ENCODE data around the gene RAB3B. TPM values are rescaled to one million over a fixed set of nuclear protein-coding genes. Genes with fewer than 3 reads are reported as not detected.
"Not testable (repeated sequence)": the region's sequence is repeated elsewhere in the genome, so short reads cannot be mapped to it uniquely, and the experiment has no call there.

The RAB3B gene, protein sequence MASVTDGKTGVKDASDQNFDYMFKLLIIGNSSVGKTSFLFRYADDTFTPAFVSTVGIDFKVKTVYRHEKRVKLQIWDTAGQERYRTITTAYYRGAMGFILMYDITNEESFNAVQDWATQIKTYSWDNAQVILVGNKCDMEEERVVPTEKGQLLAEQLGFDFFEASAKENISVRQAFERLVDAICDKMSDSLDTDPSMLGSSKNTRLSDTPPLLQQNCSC
- total RNA-seq (under 1 TPM in 1 of 4 donors, not detected in 3; 0.06 TPM), polyA plus RNA-seq (0.02 TPM)
- long read RNA-seq, donor 1 = 0 reads
- long read RNA-seq, donor 2 = 0 reads
- long read RNA-seq, donor 3, full-length matches to known transcripts = 1 of 2 reads
- long read RNA-seq, donor 3, partial matches to known transcripts = 0 of 2 reads
- long read RNA-seq, donor 3, other reads (novel, unspliced or antisense) = 1 of 2 reads
- long read RNA-seq, donor 4 = 0 reads

- no peaks in the 10 kb centered on the region for H3K4me1 ChIP-seq (ENCODE audit: control insufficient read depth, insufficient read depth, low read length)
- H3K27me3 ChIP-seq (ENCODE audit: control insufficient read depth, insufficient read depth) = no peaks in the 10 kb centered on the region
- 1% methylated on average over 46 of the region's 46 CpGs for WGBS
- H3K27ac ChIP-seq (ENCODE audit: low read length) = no peak within 1 kb of the TSS
- H3K4me3 ChIP-seq (ENCODE audit: low read length) = peak within 1 kb of the TSS; percentile 79
- ATAC-seq = peak; percentile 86 to 89
- intact Hi-C loops (cut with DNase I) = no loop called here
- H3K9me3 ChIP-seq (ENCODE audit: control insufficient read depth, low read length) = no peaks in the 10 kb centered on the region
- peak; percentile 40 to 78 (median 77) for DNase-seq
Observed at GRCh38 chr1:51990478-51990965, at the start of gene RAB3B. Gene RAB3B, minus strand, starts transcription at chr1:51990700. Its CDS starts 13,583 bp downstream, at chr1:51977117.

- 98% methylated on average over 1 of the region's 1 CpG for WGBS
- H3K4me3 ChIP-seq (ENCODE audit: low read length) = no peak overlapping the region
- no peaks in the 10 kb centered on the region for H3K9me3 ChIP-seq (ENCODE audit: control insufficient read depth, low read length)
- DNase-seq (no peak), ATAC-seq (no peak)
- H3K27ac ChIP-seq (ENCODE audit: low read length) = no peak overlapping the region
- intact Hi-C loops (cut with DNase I) = no loop called here
- H3K4me1 ChIP-seq (ENCODE audit: control insufficient read depth, insufficient read depth, low read length) = no peaks in the 10 kb centered on the region
- H3K27me3 ChIP-seq (ENCODE audit: control insufficient read depth, insufficient read depth) = no peaks in the 10 kb centered on the region
Observed at GRCh38 chr1:52037909-52038308, 47.4 kb upstream of the RAB3B start.

DNA sequence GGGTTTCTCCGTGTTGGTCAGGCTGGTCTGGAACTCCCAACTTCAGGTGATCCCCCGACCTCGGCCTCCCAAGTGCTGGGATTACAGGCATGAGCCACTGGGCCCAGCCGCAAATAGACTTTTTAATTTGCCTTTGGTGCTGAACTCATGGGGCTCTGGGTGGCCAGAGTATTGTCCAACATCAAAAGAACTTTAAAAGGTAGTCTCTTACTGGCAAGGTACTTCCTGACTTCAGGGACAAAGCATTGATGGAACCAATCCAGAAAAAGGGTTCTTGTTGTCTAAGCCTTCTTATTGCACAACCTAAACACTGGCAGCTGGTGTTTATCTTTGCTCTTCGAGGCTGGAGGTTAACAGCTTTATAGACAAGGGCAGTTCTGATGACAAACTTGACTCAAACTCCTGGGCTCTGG is 46.9 kb upstream of the RAB3B start:
- ATAC-seq (no peak), DNase-seq (peak in 1 of 3 donors; percentile 12)
- no peak overlapping the region for H3K4me3 ChIP-seq (ENCODE audit: low read length)
- no peaks in the 10 kb centered on the region for H3K9me3 ChIP-seq (ENCODE audit: control insufficient read depth, low read length)
- H3K27me3 ChIP-seq (ENCODE audit: control insufficient read depth, insufficient read depth) = no peaks in the 10 kb centered on the region
- intact Hi-C loops (cut with DNase I) = no loop called here
- 83% methylated on average over 5 of the region's 5 CpGs for whole genome bisulfite sequencing
- H3K4me1 ChIP-seq (ENCODE audit: control insufficient read depth, insufficient read depth, low read length) = peaks cover 2% of the 10 kb centered on the region
- no peak overlapping the region for H3K27ac ChIP-seq (ENCODE audit: low read length)

- no peaks in the 10 kb centered on the region for H3K9me3 ChIP-seq (ENCODE audit: control insufficient read depth, low read length)
- H3K4me1 ChIP-seq (ENCODE audit: control insufficient read depth, insufficient read depth, low read length) = peaks cover 5% of the 10 kb centered on the region
- H3K27ac ChIP-seq (ENCODE audit: low read length) = no peak overlapping the region
- H3K27me3 ChIP-seq (ENCODE audit: control insufficient read depth, insufficient read depth) = no peaks in the 10 kb centered on the region
- no peak for ATAC-seq
- intact Hi-C loops (cut with DNase I) = no loop called here
- DNase-seq = no peak
- H3K4me3 ChIP-seq (ENCODE audit: low read length) = peak overlapping the region; percentile 55
- WGBS = 99% methylated on average over 2 of the region's 2 CpGs
Observed at GRCh38 chr1:52034050-52034384, 43.5 kb upstream of the RAB3B start.

- 2% methylated on average over 78 of the region's 78 CpGs for WGBS
- intact Hi-C loops (cut with DNase I) = no loop called here
- Histone ChIP-seq H3K9me3 (ENCODE audit: control insufficient read depth, low read length) (no peaks in the 10 kb centered on the region), H3K27me3 (ENCODE audit: control insufficient read depth, insufficient read depth) (no peaks in the 10 kb centered on the region), H3K27ac (ENCODE audit: low read length) (peak within 1 kb of the TSS; percentile 78), H3K4me3 (ENCODE audit: low read length) (peak within 1 kb of the TSS; percentile 55), H3K4me1 (ENCODE audit: control insufficient read depth, insufficient read depth, low read length) (peaks cover 5% of the 10 kb centered on the region)
- DNase-seq (peak; percentile 93 to 96 (median 95)), ATAC-seq (peak; percentile 95 to 97)
Observed at GRCh38 chr1:52033190-52034049, 42.9 kb upstream of the RAB3B start, which contains the start of gene KTI12. Gene KTI12, minus strand, starts transcription at chr1:52033810. Its CDS starts 49 bp downstream, at chr1:52033761.

GRCh38 chr1:52032785-52033131 is 42.3 kb upstream of the RAB3B start:
- Histone ChIP-seq H3K27me3 (ENCODE audit: control insufficient read depth, insufficient read depth) (no peaks in the 10 kb centered on the region), H3K4me1 (ENCODE audit: control insufficient read depth, insufficient read depth, low read length) (peaks cover 5% of the 10 kb centered on the region), H3K4me3 (ENCODE audit: low read length) (peak overlapping the region; percentile 55), H3K27ac (ENCODE audit: low read length) (no peak overlapping the region), H3K9me3 (ENCODE audit: control insufficient read depth, low read length) (no peaks in the 10 kb centered on the region)
- ATAC-seq = peak; percentile 64 to 68
- 5% methylated on average over 24 of the region's 24 CpGs for WGBS
- intact Hi-C loops (cut with DNase I) = no loop called here
- peak; percentile 50 to 74 (median 73) for DNase-seq

DNA sequence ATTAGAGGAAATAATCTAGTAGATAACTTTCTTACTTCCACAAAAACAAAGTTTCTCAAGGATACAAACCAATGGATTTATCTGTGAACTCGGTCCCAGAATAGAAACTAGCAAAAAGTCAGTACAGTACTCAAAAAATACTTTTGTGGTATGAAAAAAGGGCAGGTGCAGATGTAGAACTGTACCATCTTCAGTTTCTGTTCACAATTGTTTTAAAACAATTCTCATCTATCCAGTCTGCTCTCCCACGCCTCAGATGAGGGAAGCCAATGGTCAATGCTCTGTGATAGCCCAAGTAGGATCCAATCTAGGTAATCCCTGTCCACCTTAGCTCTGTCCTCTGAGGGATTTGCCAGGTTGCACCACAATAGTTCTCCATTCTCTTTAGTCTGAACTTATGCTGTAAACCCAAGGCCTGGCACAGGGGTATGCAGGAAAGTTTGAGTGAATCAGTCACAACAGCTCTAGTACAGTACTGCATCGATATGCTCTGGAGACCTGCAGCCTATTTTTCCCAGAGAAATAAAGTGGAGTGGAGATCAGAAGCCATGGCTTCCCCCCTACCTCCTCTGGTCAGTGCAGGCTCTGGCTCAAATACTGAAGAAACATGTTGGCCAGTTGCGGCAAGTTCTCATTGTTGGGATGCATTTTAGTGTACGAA is 41.8 kb upstream of the RAB3B start:
- WGBS = 63% methylated on average over 5 of the region's 5 CpGs
- Histone ChIP-seq H3K27ac (ENCODE audit: low read length) (no peak overlapping the region), H3K9me3 (ENCODE audit: control insufficient read depth, low read length) (no peaks in the 10 kb centered on the region), H3K27me3 (ENCODE audit: control insufficient read depth, insufficient read depth) (no peaks in the 10 kb centered on the region), H3K4me1 (ENCODE audit: control insufficient read depth, insufficient read depth, low read length) (peaks cover 5% of the 10 kb centered on the region), H3K4me3 (ENCODE audit: low read length) (peak overlapping the region; percentile 55)
- no peak for ATAC-seq
- intact Hi-C loops (cut with DNase I) = no loop called here
- DNase-seq = no peak

DNA sequence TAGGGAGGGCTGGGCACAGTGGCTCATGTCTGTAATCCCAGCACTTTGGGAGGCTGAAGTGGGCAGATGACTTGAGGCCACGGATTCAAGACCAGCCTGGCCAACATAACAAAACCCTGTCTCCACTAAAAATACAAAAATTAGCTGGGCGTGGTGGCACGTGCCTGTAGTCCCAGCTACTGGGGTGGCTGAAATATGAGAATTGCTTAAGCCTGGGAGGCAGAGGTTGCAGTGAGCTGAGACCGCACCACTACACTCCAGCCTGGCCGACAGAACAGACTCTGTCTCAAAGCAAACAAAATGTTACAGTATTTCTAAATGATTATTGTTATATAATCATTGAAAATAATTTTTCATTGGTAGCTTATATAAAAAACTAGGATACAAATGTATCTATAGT is 38.3 kb upstream of the RAB3B start:
- H3K9me3 ChIP-seq (ENCODE audit: control insufficient read depth, low read length); H3K4me1 ChIP-seq (ENCODE audit: control insufficient read depth, insufficient read depth, low read length); ATAC-seq; intact Hi-C loops (cut with DNase I); H3K27me3 ChIP-seq (ENCODE audit: control insufficient read depth, insufficient read depth); H3K4me3 ChIP-seq (ENCODE audit: low read length); H3K27ac ChIP-seq (ENCODE audit: low read length); DNase-seq: not testable (repeated sequence)
- WGBS = 89% methylated on average over 5 of the region's 5 CpGs

DNA sequence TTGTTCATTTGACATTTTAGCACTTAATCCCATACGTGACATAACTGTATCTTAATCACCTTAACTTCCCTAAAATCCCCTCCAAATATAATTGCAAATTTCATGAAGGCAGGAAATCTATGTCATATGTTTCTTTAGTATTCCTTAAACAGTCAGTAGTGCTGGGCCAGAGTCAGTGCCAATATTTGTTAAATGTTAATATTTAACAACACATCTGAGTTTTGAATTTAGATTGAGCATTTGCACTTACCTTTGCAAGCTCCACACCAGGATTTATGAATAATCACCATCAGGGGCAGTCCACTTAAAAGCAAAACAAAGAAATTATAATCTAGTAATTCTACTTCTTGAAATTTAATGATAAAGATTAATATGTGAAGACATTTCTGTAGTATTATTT is 37.8 kb upstream of the RAB3B start:
- intact Hi-C loops (cut with DNase I) = no loop called here
- Histone ChIP-seq H3K9me3 (ENCODE audit: control insufficient read depth, low read length) (no peaks in the 10 kb centered on the region), H3K4me1 (ENCODE audit: control insufficient read depth, insufficient read depth, low read length) (peaks cover 5% of the 10 kb centered on the region), H3K27me3 (ENCODE audit: control insufficient read depth, insufficient read depth) (no peaks in the 10 kb centered on the region), H3K27ac (ENCODE audit: low read length) (no peak overlapping the region), H3K4me3 (ENCODE audit: low read length) (no peak overlapping the region)
- 87% methylated on average over 1 of the region's 1 CpG for WGBS
- DNase-seq (no peak), ATAC-seq (no peak)

DNA sequence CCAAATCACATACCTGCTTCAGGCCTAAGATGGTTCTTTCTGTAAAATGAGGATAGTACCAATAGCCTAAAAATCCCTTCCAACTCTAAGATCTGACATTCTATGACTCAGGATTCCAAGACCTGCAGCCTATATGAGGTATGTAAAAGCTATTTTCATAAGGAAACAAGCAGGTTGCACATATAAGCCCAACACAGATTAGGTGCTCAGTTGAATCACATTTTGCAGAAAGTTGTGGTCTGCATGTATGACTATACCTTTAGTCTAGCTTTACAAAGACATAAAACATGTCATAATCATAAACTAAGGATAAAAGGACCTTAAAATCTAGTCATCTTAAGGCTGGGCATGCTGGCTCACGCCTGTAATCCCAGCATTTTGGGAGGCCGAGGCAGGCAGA is 35.8 kb upstream of the RAB3B start:
- no peaks in the 10 kb centered on the region for H3K27me3 ChIP-seq (ENCODE audit: control insufficient read depth, insufficient read depth)
- no peak for DNase-seq
- no peak for ATAC-seq
- H3K4me3 ChIP-seq (ENCODE audit: low read length) = no peak overlapping the region
- intact Hi-C loops (cut with DNase I) = no loop called here
- H3K27ac ChIP-seq (ENCODE audit: low read length) = no peak overlapping the region
- no peaks in the 10 kb centered on the region for H3K4me1 ChIP-seq (ENCODE audit: control insufficient read depth, insufficient read depth, low read length)
- H3K9me3 ChIP-seq (ENCODE audit: control insufficient read depth, low read length) = no peaks in the 10 kb centered on the region
- WGBS = over 99% methylated on average over 2 of the region's 2 CpGs
